ENCODE results near the gene ADCY6.

ADCY6 gene

DNA sequence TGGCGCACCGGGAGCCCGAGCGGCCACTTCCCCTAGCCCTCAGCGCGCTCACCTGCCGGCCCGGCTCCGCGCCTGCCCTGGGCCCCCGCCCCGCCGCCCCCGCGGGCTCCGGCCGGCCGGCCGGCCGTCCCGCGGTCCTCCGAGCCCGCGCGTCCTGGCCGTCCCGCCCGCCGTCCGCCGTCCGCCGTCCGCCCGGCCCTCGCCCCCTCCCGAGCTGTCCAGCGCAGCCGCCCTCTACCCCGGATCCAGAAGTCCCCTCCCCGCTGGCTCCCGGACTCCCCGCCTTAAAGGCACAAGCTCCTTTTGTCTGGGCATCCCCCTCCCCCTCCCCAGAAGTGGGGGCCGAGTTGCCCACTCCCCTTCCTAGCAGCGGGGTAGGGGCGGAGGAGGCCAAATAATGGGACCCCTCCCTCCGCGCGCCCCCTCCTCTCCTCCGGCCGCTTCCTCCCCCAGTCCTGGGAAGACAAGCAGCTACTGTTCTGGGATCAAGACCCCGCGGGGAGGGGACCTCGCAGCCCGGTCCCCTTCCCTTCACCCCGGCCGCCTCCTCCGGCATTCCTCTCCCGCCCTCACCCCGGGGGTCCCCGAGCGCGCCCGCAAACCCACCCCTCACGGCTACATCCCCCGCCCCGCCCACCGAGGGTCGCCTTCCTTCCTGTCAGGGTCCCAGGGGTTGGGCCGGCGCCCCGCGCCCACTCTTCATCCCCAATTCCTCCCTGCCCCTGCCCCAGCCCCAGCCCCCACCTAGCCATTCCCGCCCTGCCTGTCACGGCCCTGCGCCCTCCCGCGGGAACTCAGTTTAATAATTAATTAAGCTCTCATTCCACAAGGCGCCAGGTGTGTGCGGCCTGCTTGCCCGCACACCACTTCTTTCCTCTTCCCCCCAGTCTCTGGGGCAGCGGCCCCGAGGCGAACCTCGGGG, at the start of gene ADCY6:
Gene ADCY6 (minus strand): TSS at position 236 of the 922 bp plus-strand sequence. CDS start 5,655 bp downstream, outside the sequence.
- peak; percentile 94 for DNase-seq (ENCODE audit: low spot score)

- DNase-seq (ENCODE audit: low spot score), result no peak
Measured at GRCh38 chr12:48838048-48838447, 49.2 kb upstream of the ADCY6 start.

DNA sequence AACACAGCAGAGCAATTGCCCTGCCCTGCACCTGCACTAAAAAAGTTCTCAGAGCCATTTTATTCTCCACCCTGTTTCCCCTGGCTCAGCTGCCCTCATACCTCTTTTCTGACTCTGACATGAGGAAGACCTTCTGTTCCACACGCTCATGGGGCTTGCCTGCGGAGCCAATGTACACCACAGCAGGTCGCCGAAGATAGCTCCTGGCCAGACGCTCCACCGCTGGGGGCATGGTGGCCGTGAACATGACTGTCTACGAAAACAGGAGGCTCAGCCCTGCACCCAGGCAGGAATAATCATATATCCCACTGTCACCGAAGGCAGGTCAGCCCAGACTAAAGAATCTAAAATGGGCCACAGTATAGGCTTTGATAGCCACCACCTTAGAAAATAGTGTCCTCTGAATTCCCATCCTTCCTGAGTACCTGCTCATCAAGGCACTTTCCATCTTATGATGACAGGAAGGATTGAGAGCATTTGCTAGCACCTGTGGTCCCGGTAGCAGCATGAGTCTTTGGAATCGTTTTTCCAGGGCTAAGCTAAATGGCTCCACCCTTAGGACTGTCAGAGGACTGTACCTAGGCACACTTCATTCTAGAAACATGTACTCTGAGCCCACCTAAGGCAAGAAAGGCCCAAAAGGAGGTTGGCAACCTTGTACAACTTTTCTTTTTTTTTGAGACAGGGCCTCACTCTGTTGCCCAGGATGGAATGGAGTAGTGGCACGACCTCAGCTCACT, 43.6 kb upstream of the ADCY6 start:
- no peak for DNase-seq (ENCODE audit: low spot score)

DNA sequence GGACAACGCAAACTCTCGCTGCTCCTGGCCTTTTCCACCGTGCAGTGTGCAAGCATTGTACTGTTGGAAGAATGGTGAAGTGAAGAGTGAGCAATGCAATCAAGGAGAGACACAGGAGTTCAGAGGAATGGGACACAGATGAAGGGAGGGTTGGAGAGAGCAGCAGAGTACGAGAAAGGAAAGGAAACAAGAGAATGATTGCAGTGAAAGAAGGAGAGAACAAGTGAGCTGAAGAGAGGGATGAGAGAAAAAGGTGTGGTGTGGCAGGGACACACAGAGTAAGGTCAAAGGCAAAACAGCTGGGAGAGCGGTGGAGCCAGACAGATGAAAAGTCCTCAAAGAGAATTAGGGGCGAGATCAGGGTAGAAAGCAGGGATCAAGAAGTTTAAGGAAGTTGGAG, 42.4 kb upstream of the ADCY6 start:
- no peak for DNase-seq (ENCODE audit: low spot score)

- DNase-seq (ENCODE audit: low spot score), result no peak
Measured at GRCh38 chr12:48828841-48829575, 40.1 kb upstream of the ADCY6 start.

- no peak for DNase-seq (ENCODE audit: low spot score)
Measured at GRCh38 chr12:48828293-48828692, 39.4 kb upstream of the ADCY6 start.

- DNase-seq (ENCODE audit: low spot score), result no peak
Measured at GRCh38 chr12:48827513-48828096, 38.7 kb upstream of the ADCY6 start.

DNA sequence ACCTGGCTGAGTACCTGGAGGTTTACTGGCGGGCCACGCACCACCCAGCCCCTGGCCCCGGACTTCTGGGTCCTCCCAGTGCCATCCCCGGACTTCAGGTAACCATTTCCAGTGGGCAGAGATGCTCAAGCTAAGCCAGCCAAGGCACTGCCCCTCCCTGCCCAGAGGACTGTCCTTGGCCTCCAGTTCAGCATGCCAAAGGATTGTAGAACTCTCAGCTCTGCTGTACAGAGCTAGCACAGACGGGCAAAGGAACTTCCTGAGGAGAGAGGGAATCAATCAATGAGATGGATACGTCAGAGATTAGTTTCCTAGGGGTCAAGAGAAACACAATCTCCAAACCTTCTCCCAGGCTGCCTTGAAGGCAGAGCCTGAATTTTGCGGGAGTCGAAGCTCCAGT, 38.1 kb upstream of the ADCY6 start:
- no peak for DNase-seq (ENCODE audit: low spot score)

DNA sequence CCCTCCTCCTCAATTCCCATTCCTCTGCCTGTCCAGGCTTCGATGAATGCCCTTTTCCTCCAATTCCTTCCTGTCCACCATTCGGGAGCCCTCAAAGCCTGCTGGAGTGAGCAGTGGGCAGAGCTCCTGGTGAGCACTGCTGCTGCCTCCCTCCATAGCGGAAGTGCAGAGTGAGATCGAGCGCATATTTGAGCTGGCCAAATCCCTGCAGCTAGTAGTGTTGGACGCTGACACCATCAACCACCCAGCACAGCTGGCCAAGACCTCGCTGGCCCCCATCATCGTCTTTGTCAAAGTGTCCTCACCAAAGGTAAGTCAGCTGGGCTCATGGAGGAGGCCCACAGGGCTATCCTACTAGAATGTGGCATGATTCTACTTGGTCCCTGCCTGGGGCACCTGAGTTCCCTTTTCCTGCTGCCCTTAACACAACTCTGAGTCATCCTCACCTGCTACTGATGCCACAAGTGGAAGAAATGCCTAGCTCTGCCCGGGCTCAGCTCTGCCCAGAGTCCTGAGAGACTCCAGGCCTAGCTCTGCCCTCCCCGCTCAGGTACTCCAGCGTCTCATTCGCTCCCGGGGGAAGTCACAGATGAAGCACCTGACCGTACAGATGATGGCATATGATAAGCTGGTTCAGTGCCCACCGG, 37.4 kb upstream of the ADCY6 start:
- no peak for DNase-seq (ENCODE audit: low spot score)

GRCh38 chr12:48824905-48825304, 36.0 kb upstream of the ADCY6 start:
- DNase-seq (ENCODE audit: low spot score), result no peak

GRCh38 chr12:48824112-48824511, 35.2 kb upstream of the ADCY6 start:
- no peak for DNase-seq (ENCODE audit: low spot score)

- DNase-seq (ENCODE audit: low spot score), result no peak
Measured at GRCh38 chr12:48823281-48823680, 34.4 kb upstream of the ADCY6 start.

GRCh38 chr12:48822711-48823110, 33.8 kb upstream of the ADCY6 start:
- no peak for DNase-seq (ENCODE audit: low spot score)

GRCh38 chr12:48822139-48822538, 33.2 kb upstream of the ADCY6 start:
- no peak for DNase-seq (ENCODE audit: low spot score)

DNA sequence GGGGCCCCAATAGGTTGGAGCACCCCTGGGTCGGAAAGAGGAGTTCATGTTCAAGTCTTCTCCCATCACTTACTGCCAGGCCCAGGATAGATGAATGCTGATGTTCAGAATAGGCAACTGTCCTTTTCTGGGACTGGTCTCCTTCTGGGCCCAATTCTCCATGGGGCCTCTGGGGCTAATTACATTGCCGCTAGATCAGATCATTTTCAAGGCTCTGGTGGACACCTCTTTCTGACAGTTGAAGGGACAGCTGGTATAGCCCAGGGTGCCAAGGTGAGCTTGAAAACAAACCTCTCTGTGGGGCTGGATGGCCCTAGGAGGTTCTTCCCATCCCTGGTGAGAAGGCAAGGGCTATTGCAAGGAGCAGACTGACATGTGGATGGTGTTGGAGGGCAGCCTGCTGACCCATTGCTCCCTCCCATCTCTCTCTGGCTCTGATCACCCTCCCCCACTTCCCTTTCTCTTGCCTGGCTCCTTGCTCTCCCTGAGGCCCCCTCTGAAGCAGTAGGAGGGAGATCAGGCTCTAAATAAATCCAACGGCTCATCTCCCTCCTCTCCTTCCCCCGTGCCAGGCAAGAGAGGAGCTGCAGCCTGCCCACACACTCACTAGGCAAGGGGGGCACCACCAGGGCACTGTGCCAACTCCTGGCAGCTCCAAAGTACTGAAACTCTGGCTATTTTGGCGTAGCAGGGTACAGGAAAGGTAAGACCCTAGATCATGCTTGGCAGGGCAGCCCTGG, 31.3 kb upstream of the ADCY6 start:
- no peak for DNase-seq (ENCODE audit: low spot score)

DNA sequence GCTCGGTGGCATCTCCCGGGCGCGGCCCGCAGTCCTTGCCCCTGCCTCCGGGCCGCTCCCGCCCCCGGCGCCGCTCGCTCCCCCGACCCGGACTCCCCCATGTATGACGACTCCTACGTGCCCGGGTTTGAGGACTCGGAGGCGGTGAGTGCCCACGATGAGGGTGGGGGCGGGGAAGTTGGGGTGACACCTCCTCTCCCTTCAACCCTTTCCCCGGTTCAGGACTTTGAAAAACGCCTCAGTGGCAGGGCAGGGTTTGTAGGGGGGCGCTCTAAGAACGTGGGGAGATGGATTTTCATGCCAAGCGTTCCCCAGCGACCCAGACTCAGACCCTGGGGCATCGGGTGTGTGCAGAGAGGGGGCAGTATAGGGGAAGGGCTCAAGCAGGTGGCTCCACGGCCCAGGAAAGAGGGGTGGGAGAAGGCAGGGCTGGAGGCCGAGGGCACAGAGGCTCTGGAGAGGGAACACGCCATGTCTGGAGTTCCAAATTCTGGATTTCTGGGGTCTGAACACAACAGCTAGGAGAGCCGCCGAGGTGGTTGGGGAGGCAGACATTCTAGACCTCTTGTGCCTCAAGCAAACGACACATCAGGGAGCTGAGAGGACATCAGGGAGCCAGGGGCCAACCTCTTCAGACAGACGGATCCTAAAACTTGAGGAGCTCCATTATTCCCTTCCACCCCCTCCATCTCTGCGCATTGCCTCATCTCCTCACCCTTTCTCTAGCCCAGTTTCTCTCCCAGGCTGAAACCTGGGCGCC, 30.1 kb upstream of the ADCY6 start:
- peak; percentile 69 for DNase-seq (ENCODE audit: low spot score)

GRCh38 chr12:48817873-48818830, 29.3 kb upstream of the ADCY6 start, which contains the start of gene CACNB3:
Gene CACNB3 (plus strand): TSS chr12:48818496. CDS start chr12:48818930, 434 bp downstream.
- DNase-seq (ENCODE audit: low spot score), result peak; percentile 85

DNA sequence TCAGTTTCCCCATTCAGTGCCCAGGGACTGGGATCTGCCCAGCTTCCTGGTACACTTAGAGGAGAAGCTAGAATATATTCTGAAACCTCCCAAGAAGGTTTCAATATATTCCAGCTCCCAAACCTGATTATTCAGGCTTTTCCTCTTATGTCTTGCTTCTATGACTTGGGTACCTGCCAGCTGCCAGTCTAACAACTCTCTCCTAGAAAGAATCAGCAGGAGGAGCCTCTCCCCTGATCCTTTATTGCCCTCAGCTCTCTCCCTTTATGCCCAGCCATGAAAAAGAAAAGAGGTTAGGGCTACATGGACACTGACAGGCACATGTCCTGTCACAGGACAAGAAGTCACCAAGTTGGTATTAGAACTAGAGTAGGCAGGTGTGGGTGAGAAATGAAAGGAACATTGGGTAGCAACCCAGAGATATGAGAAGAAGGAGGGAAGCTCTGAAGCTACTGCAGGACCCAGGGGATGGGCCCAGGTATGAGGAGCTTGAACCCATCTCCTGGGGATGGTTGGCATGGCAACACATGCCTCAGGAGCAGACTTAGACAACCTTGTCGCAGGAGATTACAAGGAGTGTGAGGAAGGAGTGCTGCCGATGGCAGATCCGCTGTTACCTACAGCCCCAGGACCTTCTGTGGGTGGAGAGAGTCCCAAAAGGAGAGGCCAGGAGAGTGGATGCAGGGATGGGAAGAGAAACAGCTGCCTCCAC, 27.4 kb upstream of the ADCY6 start:
- no peak for DNase-seq (ENCODE audit: low spot score)

Measured in iPS-NIHi11 (cell line).